Endodermal cell (in vitro differentiated cells): ENCODE results near the gene VWA5B2. TPM values are rescaled to one million over a fixed set of nuclear protein-coding genes. Genes with fewer than 3 reads are reported as not detected.

Source experiments
- DNase-seq: peaks from one replicate; pipeline ENCODE4 v3.0.0-alpha.2; 2017
- H3K27ac ChIP-seq: 2 replicates; pipeline ENCODE4 v1.5.1; 2013; ENCODE audit warnings: mild to moderate bottlenecking, low read depth, low read length, moderate library complexity
- H3K27me3 ChIP-seq: 2 replicates; pipeline ENCODE4 v1.6.1; 2013; ENCODE audit warnings: mild to moderate bottlenecking, low read length, moderate library complexity; ENCODE audit not compliant: insufficient read depth, control insufficient read depth, poor library complexity, severe bottlenecking
- H3K36me3 ChIP-seq: 2 replicates; pipeline ENCODE4 v1.7.0; 2013; ENCODE audit warnings: mild to moderate bottlenecking, low read length, moderate library complexity; ENCODE audit not compliant: control insufficient read depth, insufficient read depth
- H3K4me1 ChIP-seq: one replicate; pipeline ENCODE4 v1.7.0; 2013; ENCODE audit warnings: low read length; ENCODE audit not compliant: control insufficient read depth, insufficient read depth
- H3K4me3 ChIP-seq: 2 replicates; pipeline ENCODE4 v1.5.1; 2013; ENCODE audit warnings: mild to moderate bottlenecking, low read length, moderate library complexity
- H3K9ac ChIP-seq: 2 replicates; pipeline ENCODE4 v1.6.1; 2013; ENCODE audit warnings: mild to moderate bottlenecking, low read length, moderate library complexity; ENCODE audit not compliant: poor library complexity, severe bottlenecking; ENCODE audit errors: extremely low read depth
- H3K9me3 ChIP-seq: 2 replicates; pipeline ENCODE4 v1.6.1; 2013; ENCODE audit warnings: mild to moderate bottlenecking, low read length, moderate library complexity; ENCODE audit not compliant: control insufficient read depth
- H3K27ac Mint-ChIP-seq: 2 replicates; pipeline ENCODE4 v1.8.0; 2020; ENCODE audit warnings: mixed read lengths
- H3K27me3 Mint-ChIP-seq: 2 replicates; pipeline ENCODE4 v1.8.0; 2021; ENCODE audit warnings: mild to moderate bottlenecking, mixed read lengths; ENCODE audit not compliant: insufficient read depth
- H3K36me3 Mint-ChIP-seq: 2 replicates; pipeline ENCODE4 v1.8.0; 2020; ENCODE audit warnings: low read depth, mixed read lengths
- H3K4me1 Mint-ChIP-seq: 2 replicates; pipeline ENCODE4 v1.8.0; 2020; ENCODE audit warnings: mixed read lengths
- H3K4me3 Mint-ChIP-seq: 2 replicates; pipeline ENCODE4 v1.8.0; 2020; ENCODE audit warnings: mild to moderate bottlenecking, moderate library complexity, mixed read lengths
- H3K9me3 Mint-ChIP-seq: 2 replicates; pipeline ENCODE4 v1.8.0; 2020; ENCODE audit warnings: mild to moderate bottlenecking, mixed read lengths
- CTCF ChIP-seq: fragments of 200-600 bp; sonication (generic); conservative IDR thresholded peaks from 2 replicates; pipeline ENCODE4 v1.5.0; 2021; ENCODE audit warnings: antibody characterized with exemption, mild to moderate bottlenecking
- WGBS, 2 experiments: methylation state at CpG; one replicate each; pipeline versions ENCODE4 v1.1.5 to v1.1.7; 2013; ENCODE audit warnings: missing lambda C conversion rate in 2 of 2, mixed read lengths in 1 of 2; ENCODE audit not compliant: insufficient coverage in 1 of 2, insufficient read length in 1 of 2; 5-methylcytosine and 5-hydroxymethylcytosine counted together
- total RNA-seq, 2 donors: library from RNA; stranded (reverse); fragmentation: NEBNext Ultra II Directional in 1 of 2; extraction: Animal tissue kit (Norgen Biotek cat#: 25700) in 1 of 2; gene quantifications; 2 replicates in 1 of 2; 3 replicates in 1 of 2; pipeline ENCODE4 v1.2.1, GENCODE V29; 2021

VWA5B2 gene
- total RNA-seq, 2 donors from 2014 or later: 0.62 to 0.97 TPM

- H3K9me3 Mint-ChIP-seq: no peaks in the 10 kb centered on the region
- no peaks in the 10 kb centered on the region for H3K4me1 Mint-ChIP-seq
- H3K27me3 ChIP-seq: no peaks in the 10 kb centered on the region
- peaks cover 13% of the 10 kb centered on the region for H3K27me3 Mint-ChIP-seq
- WGBS, 2 experiments: 91 to 94% methylated on average over 8 of the region's 8 CpGs
- no peak for TF ChIP-seq CTCF
- no peaks in the 10 kb centered on the region for H3K9me3 ChIP-seq
- no peak overlapping the region for H3K4me3 Mint-ChIP-seq
- no peak overlapping the region for H3K9ac ChIP-seq
- H3K36me3 Mint-ChIP-seq: no peaks in the 10 kb centered on the region
- no peak overlapping the region for H3K4me3 ChIP-seq
- H3K4me1 ChIP-seq: no peaks in the 10 kb centered on the region
- H3K36me3 ChIP-seq: no peaks in the 10 kb centered on the region
- no peak overlapping the region for H3K27ac Mint-ChIP-seq
- no peak for DNase-seq
- H3K27ac ChIP-seq: no peak overlapping the region
These were observed 25.9 kb upstream of the VWA5B2 start for GRCh38 chr3:184203526-184203925.

- no peak for DNase-seq
- Histone ChIP-seq H3K4me1 (no peaks in the 10 kb centered on the region), H3K36me3 (no peaks in the 10 kb centered on the region), H3K9ac (no peak overlapping the region), H3K27me3 (no peaks in the 10 kb centered on the region), H3K27ac (no peak overlapping the region), H3K4me3 (no peak overlapping the region), H3K9me3 (no peaks in the 10 kb centered on the region)
- Mint-ChIP-seq H3K4me1 (no peaks in the 10 kb centered on the region), H3K9me3 (no peaks in the 10 kb centered on the region), H3K27ac (no peak overlapping the region), H3K27me3 (peaks cover 14% of the 10 kb centered on the region), H3K4me3 (no peak overlapping the region), H3K36me3 (no peaks in the 10 kb centered on the region)
- 87 to 92% methylated on average over 7 to 11 of the region's 11 CpGs for WGBS, 2 experiments
- no peak for TF ChIP-seq CTCF
These were observed 20.1 kb upstream of the VWA5B2 start for GRCh38 chr3:184209146-184209923.

- Mint-ChIP-seq H3K9me3 (no peaks in the 10 kb centered on the region), H3K4me1 (no peaks in the 10 kb centered on the region)
These were observed 18.1 kb upstream of the VWA5B2 start for GRCh38 chr3:184211297-184211696.

More at GRCh38 chr3:184211297-184211696, 18.1 kb upstream of the VWA5B2 start:
- DNase-seq: no peak
- Histone ChIP-seq H3K4me3 (no peak overlapping the region), H3K36me3 (no peaks in the 10 kb centered on the region), H3K27me3 (no peaks in the 10 kb centered on the region), H3K27ac (no peak overlapping the region), H3K9ac (no peak overlapping the region), H3K9me3 (no peaks in the 10 kb centered on the region), H3K4me1 (no peaks in the 10 kb centered on the region)
- Mint-ChIP-seq H3K27me3 (peaks cover 12% of the 10 kb centered on the region), H3K36me3 (no peaks in the 10 kb centered on the region), H3K4me3 (no peak overlapping the region), H3K27ac (no peak overlapping the region)
- WGBS, 2 experiments: 87 to 91% methylated on average over 3 to 4 of the region's 5 CpGs
- TF ChIP-seq CTCF: no peak
